HG03135 (cell line): Measurements from ENCODE around the gene SRRT.
"Not testable (repeated sequence)": the region's sequence is repeated elsewhere in the genome, so short reads cannot be mapped to it uniquely, and the experiment has no call there.

Source experiments
- ATAC-seq: cut with Tn5 transposase; IDR thresholded peaks from one replicate; pipeline ENCODE4 v1.9.1; 2021; ENCODE audit warnings: mild to moderate bottlenecking, moderate library complexity; ENCODE audit not compliant: unreplicated experiment

The SRRT gene

DNA sequence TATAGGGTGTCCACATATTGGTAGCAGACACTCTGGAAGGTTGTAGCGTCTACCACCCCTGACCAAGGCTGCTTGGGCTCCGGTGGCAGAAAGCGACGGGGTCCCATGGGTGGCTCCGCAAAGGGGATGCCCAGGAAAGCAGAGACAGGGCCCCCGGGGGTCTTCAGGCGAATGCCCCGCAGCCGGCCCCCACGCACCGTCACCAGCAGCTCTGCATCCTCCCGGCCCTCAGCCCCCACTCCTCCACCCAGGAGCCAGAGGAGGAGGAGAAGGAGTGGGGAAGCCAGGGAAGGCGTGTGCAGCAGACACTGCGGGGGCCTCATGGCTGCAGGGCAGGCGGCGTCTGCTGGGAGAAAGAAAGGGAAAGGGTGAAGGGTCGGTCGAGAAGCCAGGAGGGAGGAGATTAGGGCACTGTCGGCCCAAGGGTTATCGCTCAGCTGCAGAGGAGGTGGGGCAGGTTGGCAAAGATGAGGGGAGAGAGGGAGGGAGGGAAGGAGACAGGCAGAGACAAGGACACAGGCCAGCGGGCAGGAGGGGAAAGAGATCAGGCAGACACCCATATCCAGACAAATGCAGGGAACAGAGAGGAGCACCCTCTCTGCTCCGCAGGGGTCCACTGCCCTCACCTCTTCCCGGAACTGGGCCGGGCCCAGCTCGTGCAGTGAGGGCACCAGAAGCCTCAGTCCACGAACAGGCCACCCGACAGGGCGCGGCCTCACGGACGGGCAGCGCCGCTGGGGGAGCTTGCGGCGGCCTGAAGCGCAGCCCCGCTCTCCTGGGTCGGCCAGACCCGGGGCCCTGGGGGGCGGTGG is 19.2 kb downstream of the SRRT start:
- ATAC-seq = no peak

DNA sequence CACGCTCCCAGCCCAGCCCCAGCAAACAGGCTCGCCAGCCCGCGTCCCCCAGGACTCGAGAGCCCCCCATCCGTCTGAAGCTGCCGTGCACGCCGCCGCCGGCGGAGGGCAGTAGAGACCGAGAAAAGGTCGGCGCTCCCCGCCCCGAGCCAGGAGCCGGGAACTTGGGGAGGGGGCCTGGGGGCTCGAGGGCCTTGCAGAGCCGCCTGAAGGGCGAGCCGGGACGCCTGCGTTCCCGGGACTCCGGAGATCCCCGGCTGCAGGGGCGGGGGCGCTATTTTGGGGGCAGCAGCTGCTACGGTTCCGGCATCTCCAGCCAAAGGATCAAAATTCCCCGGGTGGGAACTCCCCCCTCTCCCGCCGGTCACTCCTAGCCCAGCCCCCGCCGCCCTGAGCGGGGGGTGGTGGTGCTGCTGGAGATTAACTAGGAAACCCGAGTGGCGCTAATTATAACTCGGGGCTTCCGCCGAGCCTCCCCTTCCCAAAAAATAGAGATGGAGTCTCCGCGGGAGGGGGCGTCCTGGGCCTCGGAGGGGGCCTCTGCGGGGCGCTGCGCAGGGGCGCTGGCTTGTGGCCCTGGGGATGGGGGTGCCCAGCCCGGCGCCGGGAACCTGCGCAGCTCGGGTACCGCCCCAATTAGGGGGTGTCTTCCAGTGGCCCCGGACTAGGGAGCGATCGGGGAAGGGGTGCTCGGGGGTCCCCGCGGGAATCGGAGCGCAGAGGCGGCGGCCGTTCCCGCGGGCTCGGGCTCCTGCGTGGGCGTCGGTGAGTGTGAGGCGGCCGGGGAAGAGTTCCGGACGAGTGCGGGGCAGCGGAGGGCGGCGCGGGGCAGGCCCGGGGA is 20.2 kb downstream of the SRRT start:
- ATAC-seq = no peak

DNA sequence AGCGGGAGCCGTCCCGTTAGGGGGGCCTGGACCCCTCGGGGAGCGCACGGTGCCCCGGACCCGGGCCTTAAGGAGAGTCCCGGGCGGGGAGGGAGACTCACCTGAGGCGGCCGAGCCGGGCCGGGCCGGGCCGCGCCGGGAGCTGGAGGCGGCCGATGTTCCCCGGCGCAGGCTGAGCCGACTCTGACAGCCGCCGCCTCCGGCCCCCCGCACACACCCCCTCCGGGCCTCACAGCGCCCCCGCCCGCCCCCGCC is 20.7 kb downstream of the SRRT start, which contains the start of gene ACHE:
Gene ACHE (minus strand): TSS at position 188 of the 255 bp plus-strand sequence. CDS start 1,656 bp downstream, outside the sequence.
- ATAC-seq = no peak

DNA sequence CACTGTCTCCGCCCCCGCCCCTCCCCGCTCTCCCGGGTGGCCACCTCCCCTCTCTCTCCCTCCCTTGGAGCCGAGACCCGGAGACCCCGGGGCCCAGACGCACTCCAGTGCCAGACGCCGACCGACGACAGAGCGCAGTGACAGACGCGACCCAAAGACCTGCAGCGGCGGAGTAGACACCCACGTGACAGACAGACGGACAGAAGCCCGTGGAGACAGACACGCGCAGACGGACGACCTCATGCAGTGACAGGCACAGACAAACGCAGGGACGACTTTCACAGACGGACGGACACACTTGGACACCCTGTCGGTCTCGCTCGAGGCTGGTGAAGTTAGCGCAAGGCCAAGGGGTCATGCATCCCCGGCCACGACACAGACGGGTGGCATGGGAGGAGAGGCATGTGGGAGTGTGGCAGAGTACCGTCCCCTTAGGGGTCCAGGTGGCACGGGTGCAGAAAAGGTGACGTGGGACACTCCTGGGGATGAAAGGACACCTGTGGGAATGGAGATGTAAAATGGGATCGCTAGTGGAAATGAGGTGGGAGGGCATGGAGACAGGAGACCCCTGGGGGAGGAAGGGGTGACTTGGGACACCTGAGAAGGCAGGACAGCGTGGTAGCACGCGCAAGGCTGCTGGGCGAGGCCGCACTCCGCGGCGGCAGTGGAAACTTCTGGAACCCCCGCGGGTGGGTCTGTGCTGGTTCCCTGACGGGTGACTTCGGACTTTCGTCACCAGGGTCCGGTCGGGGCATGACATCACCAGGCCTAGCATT is 21.2 kb downstream of the SRRT start:
- ATAC-seq = no peak

DNA sequence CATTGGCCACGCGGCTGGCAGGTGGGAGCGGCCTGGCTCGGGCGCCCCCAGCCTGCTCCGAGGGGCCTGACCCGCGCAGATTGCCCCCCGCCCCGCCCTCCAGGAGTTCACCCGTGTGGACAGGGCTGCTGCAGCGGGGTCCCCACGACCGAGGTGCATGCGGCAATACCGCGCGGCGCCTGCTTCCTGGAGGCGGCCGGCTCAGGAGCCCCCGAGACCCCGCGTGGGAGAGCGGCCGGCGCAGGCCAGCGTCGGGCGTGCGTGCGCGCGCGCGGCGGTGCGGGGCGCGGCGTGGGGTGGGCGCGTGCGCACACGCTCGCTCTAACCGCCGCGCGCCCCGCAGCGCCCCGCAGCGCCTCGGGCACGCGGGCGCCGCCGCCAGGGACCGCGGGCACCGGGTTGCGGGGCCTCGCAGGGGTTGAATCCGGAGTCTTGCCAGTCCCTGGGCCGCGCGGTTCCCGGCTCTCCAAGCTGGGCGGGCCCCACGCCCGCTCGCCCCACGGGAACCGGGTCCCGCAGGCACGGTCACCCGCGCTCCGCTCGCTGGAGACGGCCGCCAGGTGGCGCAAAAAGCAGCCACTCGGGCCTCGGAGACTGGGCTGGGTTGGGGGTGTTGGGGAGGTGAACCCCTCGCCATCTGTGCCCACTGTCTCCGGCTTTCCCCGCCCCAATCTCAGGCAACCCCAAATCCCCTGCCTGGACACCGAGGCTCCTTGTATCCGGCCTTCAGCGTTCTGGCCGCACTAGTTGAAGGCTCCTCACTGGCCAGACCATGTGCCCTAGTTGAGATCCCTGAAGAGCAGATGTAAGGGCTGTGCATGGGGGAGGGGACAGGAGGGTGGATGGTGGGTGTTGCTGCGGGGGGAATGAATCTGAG is 22.1 kb downstream of the SRRT start:
- ATAC-seq = no peak

DNA sequence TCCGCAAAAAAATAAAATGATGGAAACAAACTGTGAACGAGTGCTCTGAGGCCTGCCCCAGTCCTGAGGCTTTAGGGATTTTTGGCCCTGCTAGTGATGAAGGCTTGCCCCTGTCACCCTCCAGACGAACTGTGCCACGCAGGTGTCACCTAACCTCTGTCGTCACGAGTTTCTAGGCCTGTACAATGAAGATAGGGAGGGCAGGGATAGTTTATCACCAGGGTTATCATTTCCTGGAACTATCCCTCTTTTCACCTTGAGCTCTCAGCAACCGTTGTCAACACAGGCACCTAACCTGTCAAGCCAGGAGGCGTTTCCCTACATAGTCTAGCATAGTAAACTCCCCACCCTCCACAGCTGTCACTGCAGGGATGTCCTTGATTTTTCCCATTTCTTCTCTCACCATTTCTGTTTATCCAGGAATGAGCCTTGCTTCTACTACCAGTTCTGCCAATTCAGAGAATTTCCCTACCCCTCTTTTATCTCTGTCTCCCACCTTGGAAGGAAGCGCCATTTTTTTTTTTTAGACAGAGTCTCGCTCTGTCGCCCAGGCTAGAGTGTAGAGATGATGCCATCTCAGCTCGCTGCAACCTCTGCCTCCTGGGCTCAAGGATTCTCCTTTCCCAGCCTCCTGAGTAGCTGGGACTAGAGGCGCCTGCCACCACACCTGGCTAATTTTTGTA is 23.0 kb downstream of the SRRT start:
- no peak for ATAC-seq

DNA sequence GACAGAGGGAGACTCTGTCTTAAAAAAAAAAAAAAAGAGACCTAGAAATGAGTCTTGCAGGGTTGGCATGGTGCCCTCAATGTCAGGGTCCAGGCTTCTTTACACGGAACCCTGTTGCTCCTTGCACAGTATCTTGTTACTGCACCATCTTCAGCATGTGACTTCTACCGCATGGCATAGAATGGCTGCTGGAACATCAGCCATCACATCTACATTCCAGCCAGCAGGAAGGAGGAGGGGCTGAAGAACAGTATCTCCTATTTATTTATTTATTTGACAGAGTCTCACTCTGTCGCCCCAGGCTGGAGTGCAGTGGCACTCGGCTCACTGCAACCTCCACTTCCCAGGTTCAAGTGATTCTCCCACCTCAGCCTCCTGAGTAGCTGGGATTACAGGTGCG is 24.5 kb downstream of the SRRT start:
- ATAC-seq = no peak

DNA sequence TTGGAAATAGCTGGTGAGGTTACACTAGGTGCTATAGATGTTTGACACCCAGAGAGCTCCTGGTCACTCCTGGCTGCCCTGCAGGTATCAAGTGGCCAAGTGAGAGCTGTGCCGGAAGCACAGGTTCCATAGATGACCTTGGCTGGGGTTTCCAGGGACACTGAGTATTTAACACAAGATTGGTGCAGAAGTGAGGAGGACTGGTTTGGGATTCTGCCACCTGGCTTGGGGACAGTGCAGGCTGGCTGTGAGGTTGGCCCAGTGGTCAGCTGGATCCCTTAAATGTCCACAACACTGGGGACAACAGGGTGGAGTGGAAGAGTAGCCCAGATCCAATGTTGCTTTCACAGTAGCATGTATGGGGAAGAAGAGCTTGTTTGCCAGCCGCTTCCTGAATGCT is 26.1 kb downstream of the SRRT start:
- ATAC-seq = no peak

DNA sequence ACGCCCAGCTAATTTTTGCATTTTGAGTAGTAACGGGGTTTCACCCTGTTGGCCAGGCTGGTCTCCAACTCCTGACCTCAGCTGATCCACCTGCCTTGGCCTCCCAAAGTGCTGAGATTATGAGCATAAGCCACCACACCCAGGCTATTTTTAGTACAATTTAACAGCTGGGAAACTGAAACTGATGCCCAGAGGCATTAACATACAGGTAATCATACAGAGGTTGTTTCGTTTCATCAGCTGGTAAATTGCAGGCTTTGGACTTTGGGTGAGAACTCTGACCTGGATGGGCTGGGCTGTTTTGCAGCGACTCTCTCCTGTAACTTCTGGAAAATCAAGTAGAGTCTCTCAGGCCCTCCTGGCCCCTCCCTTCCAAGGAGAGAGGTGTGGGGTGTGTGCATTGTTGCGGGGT is 27.0 kb downstream of the SRRT start:
- no peak for ATAC-seq

DNA sequence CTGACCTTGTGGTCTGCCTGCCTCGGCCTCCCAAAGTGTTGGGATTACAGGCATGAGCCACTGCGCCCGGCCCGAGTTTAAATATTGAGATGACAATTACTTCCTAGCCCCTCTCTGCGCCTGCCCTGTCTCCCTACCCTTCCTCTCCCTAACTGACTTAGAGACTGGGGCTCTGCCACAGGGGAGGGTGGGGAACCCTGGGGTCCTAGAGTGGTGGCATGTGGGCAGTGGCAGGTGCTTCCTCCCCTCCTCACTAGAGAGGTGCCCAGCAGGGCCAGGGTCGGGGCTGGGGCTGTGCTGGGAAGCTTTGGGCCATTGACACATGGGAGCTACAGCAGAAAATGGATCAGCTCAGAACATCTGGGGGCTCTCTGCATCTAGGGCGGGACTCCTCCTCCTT is 27.7 kb downstream of the SRRT start:
- no peak for ATAC-seq

DNA sequence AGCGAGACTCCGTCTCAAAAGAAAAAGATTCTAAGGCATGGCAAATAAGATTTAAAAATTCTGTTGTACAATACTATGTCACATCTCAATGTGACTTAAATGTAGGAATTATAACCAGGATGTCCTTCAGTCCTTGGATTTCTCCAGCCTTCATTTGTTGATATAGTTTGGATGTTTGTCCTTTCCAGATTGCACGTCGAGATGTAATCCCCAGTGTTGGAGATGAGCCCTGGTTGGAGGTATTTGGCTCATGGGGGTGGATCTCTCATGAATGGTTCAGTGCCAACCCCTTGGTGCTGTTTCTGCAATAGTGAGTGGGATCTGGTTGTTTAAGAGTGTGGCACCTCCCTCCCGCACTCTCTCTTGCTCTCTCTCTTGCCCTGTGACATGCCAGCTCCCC is 33.6 kb downstream of the SRRT start:
- no peak for ATAC-seq

DNA sequence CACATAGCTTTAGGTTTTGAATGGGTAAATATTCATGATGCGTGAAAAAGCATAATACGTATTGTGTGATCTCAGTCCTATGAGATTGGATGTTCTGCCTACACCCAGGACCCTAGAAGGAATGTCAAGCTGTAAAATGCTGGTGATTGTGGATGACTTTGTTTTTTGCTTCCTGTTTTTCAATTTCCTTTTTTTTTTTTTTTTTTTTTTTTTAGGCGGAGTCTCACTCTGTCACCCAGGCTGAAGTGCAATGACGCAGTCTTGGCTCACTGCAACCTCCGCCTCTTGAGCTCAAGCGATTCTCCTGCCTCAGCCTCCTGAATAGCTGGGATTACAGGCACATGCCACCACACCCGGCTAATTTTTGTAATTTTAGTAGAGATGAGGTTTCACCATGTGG is 35.5 kb downstream of the SRRT start:
- ATAC-seq = not testable (repeated sequence)

DNA sequence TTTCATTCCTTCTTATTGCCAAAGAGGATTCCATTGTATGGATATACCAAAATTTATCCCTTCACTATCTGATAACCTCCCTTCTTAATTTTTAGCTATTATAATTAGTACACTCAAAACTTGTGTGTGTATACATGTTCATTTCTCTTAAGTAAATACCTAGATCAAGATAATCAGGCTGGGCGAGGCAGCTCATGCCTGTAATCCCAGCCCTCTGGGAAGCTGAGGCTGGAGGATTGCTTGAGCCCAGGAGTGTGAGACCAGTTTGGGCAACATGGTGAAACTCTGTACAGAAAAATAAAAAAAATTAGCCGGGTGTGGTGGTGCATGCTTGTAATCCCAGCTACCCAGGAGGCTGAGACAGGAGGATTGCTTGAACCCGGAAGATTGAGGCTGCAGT is 36.6 kb downstream of the SRRT start:
- no peak for ATAC-seq

DNA sequence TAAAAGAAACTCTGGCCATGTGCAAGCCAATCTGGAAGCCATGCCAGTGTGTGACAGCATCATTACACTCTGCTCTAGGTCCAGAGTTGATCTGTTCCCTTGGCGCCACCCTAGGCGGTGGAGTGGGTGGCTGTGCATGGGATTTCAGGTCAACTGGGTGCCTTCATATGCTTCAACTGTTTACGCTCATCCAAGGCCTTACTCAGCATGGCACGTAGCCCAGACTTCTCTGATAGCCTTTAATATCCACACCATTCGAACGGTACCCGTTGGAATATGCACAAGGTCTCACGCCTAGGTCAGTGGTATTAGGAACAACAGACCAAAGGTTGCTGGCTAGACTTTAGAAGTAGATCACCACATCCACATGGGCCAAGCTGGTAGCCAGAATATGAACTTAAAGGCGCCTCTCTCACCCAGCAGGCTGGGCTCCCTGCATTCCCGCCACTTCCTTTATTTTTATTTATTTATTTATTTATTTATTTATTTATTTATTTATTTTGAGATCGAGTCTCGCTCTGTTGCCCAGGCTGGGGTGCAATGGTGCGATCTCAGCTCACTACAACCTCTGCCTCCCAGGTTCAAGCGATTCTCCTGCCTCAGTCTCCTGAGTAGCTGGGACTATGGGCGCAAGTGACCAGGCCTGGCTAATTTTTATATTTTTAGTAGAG is 39.4 kb downstream of the SRRT start:
- no peak for ATAC-seq

DNA sequence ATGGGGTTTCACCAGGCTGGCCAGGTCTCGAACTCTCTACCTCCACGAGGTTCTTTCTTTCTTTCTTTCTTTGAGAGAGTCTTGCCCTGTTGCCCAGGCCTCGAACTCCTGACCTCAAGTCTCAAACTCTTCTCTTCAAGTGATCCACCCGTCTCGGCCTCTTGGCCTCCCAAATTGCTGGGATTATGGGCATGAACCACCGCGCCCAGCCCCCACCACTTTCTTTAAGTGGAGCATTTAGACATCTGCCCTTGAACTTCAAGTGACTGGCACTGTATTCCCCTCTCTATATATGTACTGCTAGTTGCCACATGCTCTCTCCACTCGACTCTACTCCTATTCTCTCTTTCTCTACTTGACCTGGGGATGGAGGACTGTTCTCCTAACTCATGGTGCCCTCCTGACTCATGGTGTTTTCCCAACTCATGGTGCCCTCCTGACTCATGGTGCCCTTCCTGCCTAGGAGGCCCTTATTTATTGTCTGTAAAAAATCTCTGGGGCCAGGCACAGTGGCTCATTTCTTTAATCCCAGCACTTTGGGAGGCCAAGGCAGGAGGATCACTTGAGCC is 40.1 kb downstream of the SRRT start:
- ATAC-seq = no peak

DNA sequence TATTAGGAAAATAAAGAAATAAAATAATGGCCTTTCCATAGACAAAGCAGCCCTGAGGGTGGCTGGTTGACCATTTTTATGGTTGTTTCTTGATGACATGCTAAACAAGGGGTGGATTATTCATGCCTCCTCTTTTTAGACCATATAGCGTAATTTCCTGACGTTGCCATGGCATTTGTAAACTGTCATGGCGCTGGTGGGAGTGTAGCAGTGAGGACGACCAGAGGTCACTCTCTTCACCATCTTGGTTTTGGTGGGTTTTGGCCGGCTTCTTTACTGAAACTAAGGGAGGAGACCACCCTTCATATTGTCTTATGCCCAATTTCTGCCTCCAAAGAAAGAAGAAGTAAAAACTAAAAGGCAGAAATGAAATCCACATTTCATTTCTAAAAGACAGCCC is 44.4 kb downstream of the SRRT start:
- ATAC-seq = not testable (repeated sequence)

DNA sequence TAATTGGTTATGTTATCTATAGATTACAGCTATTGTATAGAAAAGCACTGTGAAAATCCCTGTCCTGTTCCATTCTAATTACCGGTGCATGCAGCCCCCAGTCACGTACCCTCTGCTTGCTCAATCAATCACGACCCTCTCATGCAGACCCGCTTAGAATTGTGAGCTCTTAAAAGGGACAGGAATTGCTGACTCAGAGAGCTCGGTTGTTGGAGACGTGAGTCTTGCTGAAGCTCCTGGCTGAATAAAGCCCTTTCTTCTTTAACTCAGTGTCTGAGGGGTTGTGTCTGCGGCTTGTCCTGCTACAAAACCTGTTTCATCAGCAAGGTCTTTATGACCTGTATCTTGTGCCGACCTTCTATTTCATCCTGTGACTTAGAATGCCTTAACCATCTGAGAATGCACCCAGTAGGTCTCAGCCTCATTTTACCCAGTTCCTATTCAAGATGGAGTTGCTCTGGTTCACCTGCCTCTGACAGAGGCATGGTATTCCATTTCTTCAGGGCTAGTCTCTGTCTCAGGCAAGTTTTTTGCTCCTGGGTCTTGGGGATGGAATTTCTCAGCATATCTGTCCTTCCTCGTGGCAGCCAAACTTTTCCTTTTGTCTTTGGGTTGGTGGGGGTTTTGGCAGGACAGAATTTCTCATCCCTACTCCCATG is 45.0 kb downstream of the SRRT start:
- not testable (repeated sequence) for ATAC-seq

DNA sequence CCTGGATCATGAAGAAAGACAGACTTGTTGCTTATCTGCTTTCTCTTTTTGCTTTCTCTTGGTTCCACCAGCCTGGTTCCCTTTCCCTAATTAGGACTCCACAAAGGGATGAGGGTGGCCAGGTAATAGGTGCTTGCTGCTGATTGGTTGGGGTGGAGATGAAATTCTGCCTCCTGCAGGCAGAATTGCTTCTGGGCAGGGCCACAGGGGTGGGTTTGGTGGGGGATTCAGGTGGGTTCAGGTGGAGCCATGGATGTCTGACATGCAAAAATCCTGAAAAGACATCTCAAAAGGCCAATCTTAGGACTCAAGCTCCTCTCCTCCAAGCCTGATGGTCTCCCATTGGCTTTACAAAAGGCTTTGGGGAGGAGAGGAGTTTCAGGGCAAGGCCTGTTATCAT is 46.1 kb downstream of the SRRT start:
- no peak for ATAC-seq

DNA sequence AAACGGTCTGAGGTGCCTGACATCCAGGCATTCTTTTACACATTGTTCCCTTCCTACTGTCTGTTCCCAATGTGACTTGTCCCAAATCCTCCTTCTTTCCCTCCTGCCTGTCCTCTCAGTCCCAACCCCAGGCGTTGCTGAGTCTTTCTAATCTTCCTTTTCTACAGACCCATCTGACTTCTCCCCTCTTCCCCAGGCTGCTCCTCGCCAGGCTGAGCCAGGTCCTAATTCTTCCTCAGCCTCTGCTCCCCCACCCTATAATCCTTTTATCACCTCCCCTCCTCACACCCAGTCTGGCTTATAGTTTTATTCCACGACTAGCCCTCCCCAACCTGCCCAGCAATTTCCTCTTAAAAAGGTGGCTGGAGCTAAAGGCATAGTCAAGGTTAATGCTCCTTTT is 48.7 kb downstream of the SRRT start:
- not testable (repeated sequence) for ATAC-seq
